ENCODE measurements around the gene GLMN. TPM values are rescaled to one million over a fixed set of nuclear protein-coding genes. Genes with fewer than 3 reads are reported as not detected.

Gene GLMN
- total and polyA plus RNA-seq, 2 experiments from 2014 or later, result 10.0 to 16.5 TPM

DNA sequence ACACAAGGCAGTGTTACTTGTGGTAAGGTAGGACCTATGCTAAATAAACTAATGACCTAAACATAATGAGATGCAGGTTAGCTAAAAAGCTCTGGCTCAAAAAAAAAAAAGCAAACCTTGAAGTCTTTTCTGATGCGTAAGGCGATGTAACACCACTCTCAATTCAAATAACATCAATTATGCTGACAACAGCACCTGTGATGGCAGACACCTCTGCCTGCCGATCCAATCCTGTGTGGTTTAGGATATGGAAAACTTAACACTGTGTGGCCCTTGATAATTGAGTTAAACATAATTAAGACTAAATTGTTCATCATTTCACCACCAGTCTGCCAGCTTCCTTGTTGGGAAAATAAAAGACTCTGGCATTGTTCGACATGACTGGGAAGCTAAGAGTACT is 9.2 kb upstream of the GLMN start:
- no peaks in the 10 kb centered on the region for H4K20me1 ChIP-seq (ENCODE audit: insufficient read depth, poor library complexity, severe bottlenecking)
- H3K9me2 ChIP-seq (replicated peaks; ENCODE audit: insufficient read depth), result no peaks in the 10 kb centered on the region
- no peak for TF ChIP-seq EZH2 (IDR thresholded peaks at IDR 0.05; ENCODE audit: borderline replicate concordance)
- TF ChIP-seq EZH2phosphoT487 (IDR thresholded peaks at IDR 0.05; ENCODE audit: low read depth, severe bottlenecking, unreplicated experiment), result no peak
- no peak for TF ChIP-seq CTCF (IDR thresholded peaks at IDR 0.05; ENCODE audit: poor library complexity)
- DNase-seq (ENCODE audit: low spot score), result no peak
- peaks cover 2% of the 10 kb centered on the region for H3K79me2 ChIP-seq
- WGBS (ENCODE audit: low lambda C conversion rate, missing lambda C conversion rate), result 92% methylated on average over 4 of the region's 4 CpGs
- H3K36me3 ChIP-seq (replicated peaks; ENCODE audit: insufficient read depth, low read depth), result no peaks in the 10 kb centered on the region
- no peak overlapping the region for H3K4me2 ChIP-seq
- no peak overlapping the region for H2AFZ ChIP-seq
- no peak overlapping the region for H3K27ac ChIP-seq
- no peak overlapping the region for H3K4me3 ChIP-seq
- no peaks in the 10 kb centered on the region for H3K27me3 ChIP-seq
- H3K4me1 ChIP-seq (ENCODE audit: insufficient read depth), result no peaks in the 10 kb centered on the region
- H3K9me3 ChIP-seq (ENCODE audit: low read depth), result no peaks in the 10 kb centered on the region

DNA sequence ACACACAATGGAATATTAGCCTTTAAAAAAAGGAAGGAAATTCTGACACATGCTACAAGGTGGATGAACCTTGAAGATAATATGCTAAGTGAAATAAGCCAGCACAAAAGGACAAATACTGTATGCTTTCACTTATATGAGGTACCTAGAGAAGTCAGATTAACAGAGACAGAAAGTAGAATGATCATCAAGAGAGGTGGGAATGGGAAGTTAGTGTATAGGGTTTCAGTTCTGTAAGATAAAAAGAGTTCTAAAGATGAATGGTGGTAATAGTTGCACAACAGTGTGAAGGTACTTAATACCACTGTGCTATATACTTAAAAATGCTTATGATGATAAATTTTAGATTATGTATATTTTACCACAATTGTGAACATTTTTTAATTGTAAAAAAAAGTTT is 7.2 kb upstream of the GLMN start:
- no peak overlapping the region for H3K4me3 ChIP-seq
- no peaks in the 10 kb centered on the region for H3K27me3 ChIP-seq
- TF ChIP-seq EZH2phosphoT487 (IDR thresholded peaks at IDR 0.05; ENCODE audit: low read depth, severe bottlenecking, unreplicated experiment) (no peak), EZH2 (IDR thresholded peaks at IDR 0.05; ENCODE audit: borderline replicate concordance) (no peak), CTCF (IDR thresholded peaks at IDR 0.05; ENCODE audit: poor library complexity) (no peak)
- no peaks in the 10 kb centered on the region for H3K9me2 ChIP-seq (replicated peaks; ENCODE audit: insufficient read depth)
- no peaks in the 10 kb centered on the region for H3K4me1 ChIP-seq (ENCODE audit: insufficient read depth)
- no peaks in the 10 kb centered on the region for H3K36me3 ChIP-seq (replicated peaks; ENCODE audit: insufficient read depth, low read depth)
- H3K9me3 ChIP-seq (ENCODE audit: low read depth), result no peaks in the 10 kb centered on the region
- peaks cover 16% of the 10 kb centered on the region for H3K79me2 ChIP-seq
- H4K20me1 ChIP-seq (ENCODE audit: insufficient read depth, poor library complexity, severe bottlenecking), result peaks cover 2% of the 10 kb centered on the region
- no peak for DNase-seq (ENCODE audit: low spot score)
- no peak overlapping the region for H3K27ac ChIP-seq
- no peak overlapping the region for H2AFZ ChIP-seq
- H3K4me2 ChIP-seq, result no peak overlapping the region

DNA sequence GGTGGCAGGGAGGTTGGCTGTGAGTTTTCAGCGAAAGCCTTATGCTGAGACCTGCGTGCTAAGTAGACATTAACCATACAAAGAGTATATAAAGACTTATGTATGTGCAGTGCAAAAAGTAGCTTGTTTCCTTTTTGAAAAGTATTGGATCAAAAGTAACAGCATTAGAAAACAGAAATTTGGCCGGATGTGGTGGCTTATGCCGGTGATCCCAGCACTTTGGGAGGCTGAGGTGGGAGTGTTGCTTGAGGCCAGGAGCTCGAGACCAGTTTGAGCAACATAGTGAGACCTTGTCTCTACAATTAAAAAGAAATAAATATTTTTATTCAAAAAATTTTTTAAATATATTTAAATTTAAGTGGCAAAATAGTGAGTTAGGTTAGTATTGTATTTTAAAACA is 2.2 kb upstream of the GLMN start:
- WGBS (ENCODE audit: low lambda C conversion rate, missing lambda C conversion rate), result 87% methylated on average over 5 of the region's 5 CpGs
- Histone ChIP-seq H3K27me3 (no peaks in the 10 kb centered on the region), H3K9me2 (replicated peaks; ENCODE audit: insufficient read depth) (no peaks in the 10 kb centered on the region), H2AFZ (no peak overlapping the region), H3K79me2 (peaks cover 43% of the 10 kb centered on the region), H3K27ac (no peak overlapping the region), H3K36me3 (replicated peaks; ENCODE audit: insufficient read depth, low read depth) (no peaks in the 10 kb centered on the region), H3K9me3 (ENCODE audit: low read depth) (no peaks in the 10 kb centered on the region), H3K4me2 (peak overlapping the region; percentile 83), H3K4me3 (no peak overlapping the region), H3K4me1 (ENCODE audit: insufficient read depth) (no peaks in the 10 kb centered on the region), H4K20me1 (ENCODE audit: insufficient read depth, poor library complexity, severe bottlenecking) (peaks cover 7% of the 10 kb centered on the region)
- TF ChIP-seq EZH2 (IDR thresholded peaks at IDR 0.05; ENCODE audit: borderline replicate concordance) (no peak), CTCF (IDR thresholded peaks at IDR 0.05; ENCODE audit: poor library complexity) (no peak), EZH2phosphoT487 (IDR thresholded peaks at IDR 0.05; ENCODE audit: low read depth, severe bottlenecking, unreplicated experiment) (no peak)
- DNase-seq (ENCODE audit: low spot score), result no peak

All from hepatocyte (in vitro differentiated cells).